ENCODE data around the gene NPIPB6.
A peak's percentile ranks its signal among the peaks of the same experiment; 100 is the strongest.
"Not testable (repeated sequence)": the region's sequence is repeated elsewhere in the genome, so short reads cannot be mapped to it uniquely, and the experiment has no call there.

The NPIPB6 gene

GRCh38 chr16:28363408-28363807 is at the start of gene NPIPB6:
Gene NPIPB6, minus strand, starts transcription at chr16:28363508. Its CDS starts 686 bp downstream, at chr16:28362822.
- CTCF ChIA-PET, H3K36me3 Mint-ChIP-seq: not testable (repeated sequence)

GRCh38 chr16:28403220-28404072 is 40.1 kb upstream of the NPIPB6 start, which contains the start of gene EIF3CL:
Gene EIF3CL, minus strand, starts transcription at chr16:28403841. Its CDS starts 223 bp downstream, at chr16:28403618.
- CTCF ChIA-PET, DNase-seq, H3K36me3 Mint-ChIP-seq, H3K9me3 Mint-ChIP-seq, H3K27me3 Mint-ChIP-seq, H3K4me1 Mint-ChIP-seq: not testable (repeated sequence)
- Mint-ChIP-seq H3K4me3 (peak within 1 kb of the TSS; percentile 78), H3K27ac (peak within 1 kb of the TSS; percentile 80)

More at GRCh38 chr16:28363408-28363807, at the start of gene NPIPB6:
- H3K4me1 Mint-ChIP-seq, H3K4me3 Mint-ChIP-seq, H3K9me3 Mint-ChIP-seq, DNase-seq, H3K27ac Mint-ChIP-seq, H3K27me3 Mint-ChIP-seq: not testable (repeated sequence)

GRCh38 chr16:28392054-28392453 is 28.7 kb upstream of the NPIPB6 start:
- DNase-seq, H3K4me1 Mint-ChIP-seq, H3K9me3 Mint-ChIP-seq, H3K36me3 Mint-ChIP-seq, CTCF ChIA-PET, H3K27ac Mint-ChIP-seq, H3K27me3 Mint-ChIP-seq, H3K4me3 Mint-ChIP-seq: not testable (repeated sequence)

- H3K27me3 Mint-ChIP-seq, H3K9me3 Mint-ChIP-seq, H3K4me3 Mint-ChIP-seq, H3K27ac Mint-ChIP-seq, H3K4me1 Mint-ChIP-seq, H3K36me3 Mint-ChIP-seq, CTCF ChIA-PET, DNase-seq: not testable (repeated sequence)
Observed at GRCh38 chr16:28382177-28382867, 19.0 kb upstream of the NPIPB6 start.

- DNase-seq, H3K9me3 Mint-ChIP-seq, H3K4me1 Mint-ChIP-seq, H3K36me3 Mint-ChIP-seq, CTCF ChIA-PET, H3K4me3 Mint-ChIP-seq, H3K27me3 Mint-ChIP-seq, H3K27ac Mint-ChIP-seq: not testable (repeated sequence)
Observed at GRCh38 chr16:28377822-28378221, 14.5 kb upstream of the NPIPB6 start.

GRCh38 chr16:28377108-28377625 is 13.9 kb upstream of the NPIPB6 start:
- H3K4me1 Mint-ChIP-seq, H3K36me3 Mint-ChIP-seq, H3K27me3 Mint-ChIP-seq, H3K4me3 Mint-ChIP-seq, CTCF ChIA-PET, H3K9me3 Mint-ChIP-seq, DNase-seq, H3K27ac Mint-ChIP-seq: not testable (repeated sequence)

- H3K36me3 Mint-ChIP-seq, H3K27ac Mint-ChIP-seq, CTCF ChIA-PET, H3K27me3 Mint-ChIP-seq, H3K9me3 Mint-ChIP-seq, H3K4me1 Mint-ChIP-seq, H3K4me3 Mint-ChIP-seq: not testable (repeated sequence)
- peak; percentile 21 for DNase-seq
Observed at GRCh38 chr16:28375115-28375514, 11.8 kb upstream of the NPIPB6 start.

GRCh38 chr16:28374281-28374680 is 11.0 kb upstream of the NPIPB6 start:
- H3K4me3 Mint-ChIP-seq, H3K27me3 Mint-ChIP-seq, H3K27ac Mint-ChIP-seq, DNase-seq, H3K4me1 Mint-ChIP-seq, H3K36me3 Mint-ChIP-seq, CTCF ChIA-PET, H3K9me3 Mint-ChIP-seq: not testable (repeated sequence)

- H3K4me1 Mint-ChIP-seq, H3K36me3 Mint-ChIP-seq, CTCF ChIA-PET, DNase-seq, H3K27ac Mint-ChIP-seq, H3K27me3 Mint-ChIP-seq, H3K4me3 Mint-ChIP-seq, H3K9me3 Mint-ChIP-seq: not testable (repeated sequence)
Observed at GRCh38 chr16:28367926-28368325, 4.6 kb upstream of the NPIPB6 start.

- CTCF ChIA-PET, result not testable (repeated sequence)
Observed at GRCh38 chr16:28364268-28365173, 1.2 kb upstream of the NPIPB6 start.

GRCh38 chr16:28362600-28362999 is 708 bp downstream of the NPIPB6 start:
- CTCF ChIA-PET, H3K27ac Mint-ChIP-seq, H3K4me1 Mint-ChIP-seq: not testable (repeated sequence)

More at GRCh38 chr16:28364268-28365173, 1.2 kb upstream of the NPIPB6 start:
- H3K27me3 Mint-ChIP-seq, H3K36me3 Mint-ChIP-seq, H3K4me1 Mint-ChIP-seq, H3K9me3 Mint-ChIP-seq, H3K4me3 Mint-ChIP-seq, H3K27ac Mint-ChIP-seq: not testable (repeated sequence)
- DNase-seq, result peak; percentile 38

GRCh38 chr16:28338230-28338629 is 25.1 kb downstream of the NPIPB6 start:
- H3K27me3 Mint-ChIP-seq, H3K27ac Mint-ChIP-seq, DNase-seq, H3K9me3 Mint-ChIP-seq, H3K36me3 Mint-ChIP-seq, H3K4me1 Mint-ChIP-seq, H3K4me3 Mint-ChIP-seq, CTCF ChIA-PET: not testable (repeated sequence)

More at GRCh38 chr16:28362600-28362999, 708 bp downstream of the NPIPB6 start:
- H3K4me3 Mint-ChIP-seq, DNase-seq, H3K36me3 Mint-ChIP-seq, H3K27me3 Mint-ChIP-seq, H3K9me3 Mint-ChIP-seq: not testable (repeated sequence)

GRCh38 chr16:28336940-28337710 is 26.2 kb downstream of the NPIPB6 start:
- H3K9me3 Mint-ChIP-seq, CTCF ChIA-PET, H3K27ac Mint-ChIP-seq, H3K27me3 Mint-ChIP-seq, DNase-seq, H3K4me1 Mint-ChIP-seq, H3K36me3 Mint-ChIP-seq, H3K4me3 Mint-ChIP-seq: not testable (repeated sequence)

- CTCF ChIA-PET, result not testable (repeated sequence)
Observed at GRCh38 chr16:28335678-28336077, 27.6 kb downstream of the NPIPB6 start.

More at GRCh38 chr16:28335678-28336077, 27.6 kb downstream of the NPIPB6 start:
- not testable (repeated sequence) for H3K36me3 Mint-ChIP-seq, H3K9me3 Mint-ChIP-seq, H3K27ac Mint-ChIP-seq, H3K4me3 Mint-ChIP-seq, DNase-seq, H3K27me3 Mint-ChIP-seq, H3K4me1 Mint-ChIP-seq

Measured in activated naive CD4-positive, alpha-beta T cell treated with anti-CD3 and anti-CD28 coated beads, Interleukin-2, amount 10 ng/mL, durations not matched to agents 7 days and 5 days (primary cell).